LNCaP clone FGC (cell line): ENCODE data around the gene NEMP2.

Experiments
- DNase-seq: peaks from one replicate; pipeline ENCODE4 v3.0.0-alpha.2; 2011; ENCODE audit warnings: low read depth
- H3K4me3 ChIP-seq: 2 replicates; pipeline ENCODE4 v1.5.1; 2011; ENCODE audit warnings: mild to moderate bottlenecking, low read depth, low read length, control low read depth
- CTCF ChIP-seq: IDR thresholded peaks from 2 replicates; pipeline ENCODE4 v1.5.1; 2012; ENCODE audit warnings: mild to moderate bottlenecking; ENCODE audit not compliant: control insufficient read depth, insufficient read depth; ENCODE audit errors: extremely low read depth

Gene NEMP2

GRCh38 chr2:190527918-190528317, 6.6 kb downstream of the NEMP2 start:
- no peak overlapping the region for H3K4me3 ChIP-seq
- no peak for TF ChIP-seq CTCF
- DNase-seq, result no peak

- no peak for TF ChIP-seq CTCF
- no peak overlapping the region for H3K4me3 ChIP-seq
- no peak for DNase-seq
Measured at GRCh38 chr2:190527214-190527613, 7.3 kb downstream of the NEMP2 start.

GRCh38 chr2:190526105-190526750, 8.3 kb downstream of the NEMP2 start:
- DNase-seq, result no peak
- H3K4me3 ChIP-seq, result no peak overlapping the region
- no peak for TF ChIP-seq CTCF

- H3K4me3 ChIP-seq, result no peak overlapping the region
- no peak for DNase-seq
- TF ChIP-seq CTCF, result no peak
Measured at GRCh38 chr2:190524928-190525327, 9.6 kb downstream of the NEMP2 start.

GRCh38 chr2:190519975-190520767, 14.4 kb downstream of the NEMP2 start:
- TF ChIP-seq CTCF, result no peak
- H3K4me3 ChIP-seq, result no peak overlapping the region
- no peak for DNase-seq

GRCh38 chr2:190517468-190517867, 17.1 kb downstream of the NEMP2 start:
- no peak for DNase-seq
- H3K4me3 ChIP-seq, result no peak overlapping the region
- no peak for TF ChIP-seq CTCF

- no peak for TF ChIP-seq CTCF
- H3K4me3 ChIP-seq, result no peak overlapping the region
- DNase-seq, result no peak
Measured at GRCh38 chr2:190515687-190516086, 18.8 kb downstream of the NEMP2 start.
